Suprapubic skin (tissue), 4 donors: ENCODE measurements around the gene RAB3C. TPM values are rescaled to one million over a fixed set of nuclear protein-coding genes. Genes with fewer than 3 reads are reported as not detected.

Experiments used
- DNase-seq, 2 donors: peaks; one replicate each; pipeline ENCODE4 v3.0.0-alpha.2; 2019; ENCODE audit warnings: low spot score in 2 of 2
- H3K27ac ChIP-seq: fragments of 200-600 bp; sonication (generic); one replicate; pipeline ENCODE4 v1.5.1; 2019
- H3K27me3 ChIP-seq: fragments of 200-600 bp; sonication (generic); one replicate; pipeline ENCODE4 v1.5.1; 2019
- H3K36me3 ChIP-seq: fragments of 200-600 bp; sonication (generic); one replicate; pipeline ENCODE4 v1.5.1; 2019
- H3K4me1 ChIP-seq: fragments of 200-600 bp; sonication (generic); one replicate; pipeline ENCODE4 v1.5.1; 2019
- H3K4me3 ChIP-seq: fragments of 200-600 bp; sonication (generic); one replicate; pipeline ENCODE4 v1.5.1; 2019; ENCODE audit warnings: mild to moderate bottlenecking
- H3K9me3 ChIP-seq: fragments of 200-600 bp; sonication (generic); one replicate; pipeline ENCODE4 v1.5.1; 2019
- EP300 ChIP-seq: sonication (generic); formaldehyde crosslinking; IDR thresholded peaks from one replicate; pipeline ENCODE4 v1.6.1; 2017; ENCODE audit warnings: antibody characterized with exemption
- POLR2A ChIP-seq, 2 donors: fragments of 450-650 bp; IDR thresholded peaks; one replicate each; pipeline ENCODE4 v1.6.1; 2017; ENCODE audit warnings: antibody characterized with exemption in 2 of 2, mild to moderate bottlenecking in 2 of 2, moderate library complexity in 2 of 2
- POLR2AphosphoS5 ChIP-seq, 3 donors: sonication (generic); formaldehyde crosslinking; IDR thresholded peaks; one replicate each; pipeline ENCODE4 v1.6.1; 2017; ENCODE audit warnings: antibody characterized with exemption in 3 of 3
- WGBS: methylation state at CpG from one replicate; pipeline ENCODE4 v1.1.5; 2018; 5-methylcytosine and 5-hydroxymethylcytosine counted together
- total RNA-seq, 4 donors: library from RNA; depleted of rRNA; stranded (reverse); fragments of >200 nt; gene quantifications; one replicate each; pipeline ENCODE4 v1.1.0, GENCODE V29; 2016
- TF ChIP-seq, protein P1 (sequence below), 2 donors: fragments of 200-600 bp in 1 of 2; fragments of 450-650 bp in 1 of 2; sonication (generic) in 1 of 2; IDR thresholded peaks; one replicate each; pipeline ENCODE4 v1.5.1; 2016 to 2019; ENCODE audit warnings: antibody characterized with exemption in 2 of 2, mild to moderate bottlenecking in 1 of 2, moderate library complexity in 1 of 2

Gene RAB3C
- total RNA-seq, 4 donors from 2014 or later = 0.08 to 1.1 (median 0.27) TPM

DNA sequence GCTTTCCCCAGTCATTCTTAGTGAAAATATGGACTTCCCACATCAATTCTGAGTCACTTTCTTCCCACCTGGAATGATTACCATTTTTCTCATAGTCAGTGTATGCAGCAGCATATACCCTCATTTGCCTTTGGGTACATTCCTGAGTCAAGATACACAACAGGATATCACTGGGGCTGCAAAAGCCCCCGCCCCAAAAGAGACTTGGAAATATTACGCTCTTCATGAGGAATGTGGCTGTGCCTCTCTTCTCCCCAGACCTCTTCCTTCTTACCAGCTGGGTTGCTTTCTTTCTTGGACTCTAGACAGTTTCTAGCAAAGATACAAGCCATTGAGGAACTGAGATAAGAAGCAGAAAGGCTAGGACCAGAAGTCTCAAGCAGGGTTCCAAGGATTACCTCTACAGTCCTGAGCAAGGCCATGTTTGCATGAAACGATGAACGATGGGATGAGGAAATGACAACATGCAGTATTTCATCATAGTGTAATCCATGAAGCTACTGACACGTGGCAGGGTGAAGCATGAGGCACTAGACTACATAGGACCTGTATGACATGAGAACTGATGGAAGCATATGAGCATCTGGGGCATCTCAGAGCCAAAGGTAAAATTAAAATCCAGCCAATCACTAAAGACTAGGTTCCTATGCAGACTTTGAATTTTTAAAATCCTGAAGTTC, 218.1 kb downstream of the RAB3C start:
- no peak overlapping the region for H3K4me3 ChIP-seq
- no peaks in the 10 kb centered on the region for H3K27me3 ChIP-seq
- TF ChIP-seq POLR2A (IDR thresholded peaks at IDR 0.05) = no peak
- TF ChIP-seq POLR2AphosphoS5 (IDR thresholded peaks at IDR 0.05) = no peak
- TF ChIP-seq EP300 = no peak
- TF ChIP-seq, protein P1, sequence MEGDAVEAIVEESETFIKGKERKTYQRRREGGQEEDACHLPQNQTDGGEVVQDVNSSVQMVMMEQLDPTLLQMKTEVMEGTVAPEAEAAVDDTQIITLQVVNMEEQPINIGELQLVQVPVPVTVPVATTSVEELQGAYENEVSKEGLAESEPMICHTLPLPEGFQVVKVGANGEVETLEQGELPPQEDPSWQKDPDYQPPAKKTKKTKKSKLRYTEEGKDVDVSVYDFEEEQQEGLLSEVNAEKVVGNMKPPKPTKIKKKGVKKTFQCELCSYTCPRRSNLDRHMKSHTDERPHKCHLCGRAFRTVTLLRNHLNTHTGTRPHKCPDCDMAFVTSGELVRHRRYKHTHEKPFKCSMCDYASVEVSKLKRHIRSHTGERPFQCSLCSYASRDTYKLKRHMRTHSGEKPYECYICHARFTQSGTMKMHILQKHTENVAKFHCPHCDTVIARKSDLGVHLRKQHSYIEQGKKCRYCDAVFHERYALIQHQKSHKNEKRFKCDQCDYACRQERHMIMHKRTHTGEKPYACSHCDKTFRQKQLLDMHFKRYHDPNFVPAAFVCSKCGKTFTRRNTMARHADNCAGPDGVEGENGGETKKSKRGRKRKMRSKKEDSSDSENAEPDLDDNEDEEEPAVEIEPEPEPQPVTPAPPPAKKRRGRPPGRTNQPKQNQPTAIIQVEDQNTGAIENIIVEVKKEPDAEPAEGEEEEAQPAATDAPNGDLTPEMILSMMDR (IDR thresholded peaks at IDR 0.05) = no peak
- 67% methylated on average over 5 of the region's 5 CpGs for WGBS
- H3K9me3 ChIP-seq = no peaks in the 10 kb centered on the region
- H3K4me1 ChIP-seq = no peaks in the 10 kb centered on the region
- no peak for DNase-seq
- H3K27ac ChIP-seq = no peak overlapping the region
- H3K36me3 ChIP-seq = no peaks in the 10 kb centered on the region

- TF ChIP-seq EP300 = no peak
- TF ChIP-seq POLR2A (IDR thresholded peaks at IDR 0.05) = no peak
- TF ChIP-seq, protein P1 (IDR thresholded peaks at IDR 0.05) = no peak
- no peak for TF ChIP-seq POLR2AphosphoS5 (IDR thresholded peaks at IDR 0.05)
- Histone ChIP-seq H3K27me3 (no peaks in the 10 kb centered on the region), H3K36me3 (no peaks in the 10 kb centered on the region), H3K4me1 (no peaks in the 10 kb centered on the region), H3K9me3 (no peaks in the 10 kb centered on the region), H3K4me3 (no peak overlapping the region), H3K27ac (no peak overlapping the region)
- DNase-seq = no peak
These were observed 220.2 kb downstream of the RAB3C start for GRCh38 chr5:58803056-58803455.

DNA sequence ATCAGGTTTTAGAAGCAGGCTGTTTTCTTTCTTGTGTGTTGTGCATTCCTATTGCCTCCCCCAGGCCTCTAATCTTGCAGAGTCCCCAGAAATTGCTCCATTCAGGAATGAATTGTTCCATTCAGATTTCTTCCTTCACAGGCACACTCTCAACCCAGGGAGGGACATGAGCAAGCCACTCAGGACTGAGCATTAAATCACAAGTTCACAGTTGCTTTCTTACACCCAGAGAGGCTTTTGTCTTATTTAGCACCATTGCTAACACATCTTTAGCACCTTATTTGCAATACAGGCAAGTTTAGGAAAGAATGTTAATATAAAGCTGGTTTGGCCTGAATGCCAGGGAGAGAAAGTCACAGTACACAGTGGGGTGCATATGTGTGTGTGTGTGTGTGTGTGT, 221.4 kb downstream of the RAB3C start:
- Histone ChIP-seq H3K27ac (no peak overlapping the region), H3K9me3 (no peaks in the 10 kb centered on the region), H3K36me3 (no peaks in the 10 kb centered on the region), H3K27me3 (no peaks in the 10 kb centered on the region), H3K4me1 (no peaks in the 10 kb centered on the region), H3K4me3 (no peak overlapping the region)
- DNase-seq = no peak
- TF ChIP-seq, protein P1 (IDR thresholded peaks at IDR 0.05) = no peak
- TF ChIP-seq EP300 (no peak), POLR2AphosphoS5 (IDR thresholded peaks at IDR 0.05) (no peak), POLR2A (IDR thresholded peaks at IDR 0.05) (no peak)

GRCh38 chr5:58810086-58810485, 227.2 kb downstream of the RAB3C start:
- no peak for TF ChIP-seq POLR2AphosphoS5 (IDR thresholded peaks at IDR 0.05)
- TF ChIP-seq POLR2A (IDR thresholded peaks at IDR 0.05) = no peak
- no peak for TF ChIP-seq EP300
- TF ChIP-seq, protein P1 (IDR thresholded peaks at IDR 0.05) = no peak
- WGBS = 0% methylated on average over 1 of the region's 1 CpG

DNA sequence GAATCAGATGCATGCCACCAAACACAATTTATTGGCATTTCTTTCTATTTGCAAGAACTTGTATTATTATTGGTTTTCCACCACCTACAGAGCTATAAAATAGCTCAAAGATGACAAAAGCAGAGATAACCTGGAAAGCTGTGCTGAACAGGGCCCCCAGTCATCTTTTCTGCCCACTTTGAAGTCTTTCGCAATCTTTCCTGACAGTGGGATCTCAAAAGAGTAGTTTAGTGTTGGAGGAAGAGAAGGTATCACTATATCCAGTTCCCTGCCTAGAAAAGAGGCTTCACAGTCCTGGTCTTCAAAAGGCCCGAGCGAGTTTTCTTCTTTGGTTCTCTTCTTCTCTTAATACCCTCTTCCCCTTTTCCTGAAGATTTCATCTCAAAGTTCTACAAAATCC, 231.0 kb downstream of the RAB3C start:
- WGBS = 96% methylated on average over 3 of the region's 3 CpGs
- Histone ChIP-seq H3K4me3 (no peak overlapping the region), H3K27ac (no peak overlapping the region), H3K27me3 (no peaks in the 10 kb centered on the region), H3K36me3 (no peaks in the 10 kb centered on the region), H3K9me3 (no peaks in the 10 kb centered on the region), H3K4me1 (no peaks in the 10 kb centered on the region)
- DNase-seq = no peak
- TF ChIP-seq EP300 (no peak), POLR2A (IDR thresholded peaks at IDR 0.05) (no peak), POLR2AphosphoS5 (IDR thresholded peaks at IDR 0.05) (no peak)
- TF ChIP-seq, protein P1 (IDR thresholded peaks at IDR 0.05) = no peak

More at GRCh38 chr5:58810086-58810485, 227.2 kb downstream of the RAB3C start:
- no peaks in the 10 kb centered on the region for H3K9me3 ChIP-seq
- H3K4me3 ChIP-seq = no peak overlapping the region
- H3K36me3 ChIP-seq = no peaks in the 10 kb centered on the region
- DNase-seq = no peak
- H3K4me1 ChIP-seq = no peaks in the 10 kb centered on the region
- H3K27ac ChIP-seq = no peak overlapping the region
- no peaks in the 10 kb centered on the region for H3K27me3 ChIP-seq
